ENCODE data around the gene SHISA6.

Gene SHISA6

GRCh38 chr17:11240841-11241610, at the start of gene SHISA6:
Gene SHISA6 (plus strand): TSS chr17:11241213.
- no peak for DNase-seq (ENCODE audit: low read depth in 3 of 3)

GRCh38 chr17:11195801-11196200, 45.2 kb upstream of the SHISA6 start:
- no peak for DNase-seq (ENCODE audit: low read depth in 3 of 3)

DNA sequence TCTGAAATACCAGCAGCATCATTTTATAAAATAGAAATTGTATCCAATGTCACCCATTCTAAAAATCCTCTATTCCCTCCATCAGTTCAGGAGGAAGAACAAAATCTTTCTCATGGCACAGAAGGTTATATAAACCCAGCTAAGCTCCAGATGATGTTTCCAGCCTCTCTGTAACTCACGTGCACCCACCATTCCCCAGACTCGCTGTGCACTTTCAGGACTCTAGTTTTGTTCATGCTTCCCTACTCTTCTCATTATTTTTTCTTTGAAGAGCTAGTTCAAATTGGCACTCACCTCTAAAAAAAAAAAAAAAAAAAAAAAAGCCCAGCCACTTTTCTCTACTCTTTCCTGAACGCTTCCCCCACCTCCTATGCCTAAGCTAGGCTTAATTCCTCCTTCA, 36.0 kb upstream of the SHISA6 start:
- DNase-seq (ENCODE audit: low read depth in 3 of 3), result no peak

DNA sequence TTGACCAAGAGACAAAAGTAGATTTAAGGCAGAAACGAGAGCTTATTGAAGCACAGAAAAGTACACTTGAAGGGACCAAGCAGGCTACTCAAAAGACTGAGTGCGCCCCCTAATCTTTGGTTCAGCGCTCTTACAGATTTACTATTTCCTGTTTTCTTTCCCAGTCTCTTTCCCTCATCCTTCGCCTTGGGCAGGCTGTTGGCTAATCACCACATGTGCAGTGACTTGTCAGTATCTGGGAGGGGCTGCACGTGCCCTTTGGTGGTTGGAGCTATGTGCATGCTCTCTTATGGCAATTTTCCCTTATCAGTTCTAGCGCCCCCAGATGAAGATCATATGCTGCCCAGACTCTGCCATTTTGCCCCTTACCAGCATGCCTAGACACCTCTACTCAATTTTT, 35.4 kb upstream of the SHISA6 start:
- no peak for DNase-seq (ENCODE audit: low read depth in 3 of 3)

GRCh38 chr17:11209906-11210305, 31.1 kb upstream of the SHISA6 start:
- DNase-seq (ENCODE audit: low read depth in 3 of 3), result no peak

DNA sequence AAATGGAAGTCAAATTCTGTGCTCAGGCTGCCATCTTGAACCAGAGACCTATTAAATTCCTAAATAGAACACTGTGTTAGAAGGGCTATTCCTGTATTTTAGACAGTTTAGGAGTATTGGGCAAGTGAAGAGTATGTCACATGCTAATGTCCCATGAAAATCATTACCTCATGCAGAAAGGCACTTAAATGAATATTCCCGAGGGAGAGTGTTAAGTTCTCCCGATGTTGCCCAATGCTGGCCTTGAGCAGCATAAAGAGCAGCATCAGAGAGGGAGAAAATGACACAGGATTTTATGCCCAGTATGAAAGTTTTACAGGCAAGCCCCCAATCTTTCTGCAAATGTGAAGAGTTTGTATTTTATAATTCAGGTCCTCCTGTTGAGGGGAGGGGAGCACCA, 28.2 kb upstream of the SHISA6 start:
- no peak for DNase-seq (ENCODE audit: low read depth in 3 of 3)

- DNase-seq (ENCODE audit: low read depth in 3 of 3), result no peak
These were observed 24.0 kb upstream of the SHISA6 start for GRCh38 chr17:11216976-11217375.

- DNase-seq (ENCODE audit: low read depth in 3 of 3), result no peak
These were observed 19.8 kb upstream of the SHISA6 start for GRCh38 chr17:11221196-11221595.

DNA sequence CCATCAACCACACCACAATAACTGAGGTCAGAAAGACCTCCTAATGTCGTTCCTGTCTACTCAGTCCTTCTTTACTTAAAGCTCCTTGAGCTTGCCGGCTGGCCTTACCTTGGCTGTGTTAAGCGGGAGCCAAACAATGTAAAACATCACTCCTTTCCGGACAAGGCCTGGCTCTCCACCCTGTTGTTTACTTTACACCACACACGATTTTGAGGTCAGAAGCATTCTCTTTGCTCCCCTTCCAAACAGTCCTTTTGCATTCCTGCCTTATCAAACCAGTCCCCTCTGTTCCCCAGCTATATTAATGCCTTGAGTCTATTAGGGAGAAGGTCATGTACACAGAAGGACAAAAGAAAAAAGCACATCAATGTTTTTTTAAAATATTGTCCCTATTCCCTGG, 19.3 kb upstream of the SHISA6 start:
- DNase-seq (ENCODE audit: low read depth in 3 of 3), result no peak

DNA sequence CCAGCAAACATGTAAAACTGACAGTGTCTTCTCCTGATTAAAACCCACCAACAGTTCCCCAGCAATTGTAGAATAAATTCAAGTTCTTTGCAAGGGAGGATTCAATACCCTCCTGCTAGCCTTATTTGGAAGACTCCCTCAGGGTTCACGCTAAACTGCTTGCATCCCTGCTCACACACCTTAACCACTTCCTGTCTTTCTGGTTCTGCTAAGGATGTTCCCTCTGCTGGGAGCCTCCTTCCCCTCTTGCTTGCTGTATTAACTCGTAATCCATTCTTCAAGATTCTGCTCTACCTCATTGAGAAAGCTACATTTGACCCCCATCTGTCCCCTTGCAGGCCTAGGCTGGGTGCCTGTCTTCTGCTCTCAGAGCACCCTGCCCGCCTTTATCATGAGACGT, 2.3 kb upstream of the SHISA6 start:
- no peak for DNase-seq (ENCODE audit: low read depth in 3 of 3)

- no peak for DNase-seq (ENCODE audit: low read depth in 3 of 3)
These were observed 1.5 kb upstream of the SHISA6 start for GRCh38 chr17:11239379-11239970.

DNA sequence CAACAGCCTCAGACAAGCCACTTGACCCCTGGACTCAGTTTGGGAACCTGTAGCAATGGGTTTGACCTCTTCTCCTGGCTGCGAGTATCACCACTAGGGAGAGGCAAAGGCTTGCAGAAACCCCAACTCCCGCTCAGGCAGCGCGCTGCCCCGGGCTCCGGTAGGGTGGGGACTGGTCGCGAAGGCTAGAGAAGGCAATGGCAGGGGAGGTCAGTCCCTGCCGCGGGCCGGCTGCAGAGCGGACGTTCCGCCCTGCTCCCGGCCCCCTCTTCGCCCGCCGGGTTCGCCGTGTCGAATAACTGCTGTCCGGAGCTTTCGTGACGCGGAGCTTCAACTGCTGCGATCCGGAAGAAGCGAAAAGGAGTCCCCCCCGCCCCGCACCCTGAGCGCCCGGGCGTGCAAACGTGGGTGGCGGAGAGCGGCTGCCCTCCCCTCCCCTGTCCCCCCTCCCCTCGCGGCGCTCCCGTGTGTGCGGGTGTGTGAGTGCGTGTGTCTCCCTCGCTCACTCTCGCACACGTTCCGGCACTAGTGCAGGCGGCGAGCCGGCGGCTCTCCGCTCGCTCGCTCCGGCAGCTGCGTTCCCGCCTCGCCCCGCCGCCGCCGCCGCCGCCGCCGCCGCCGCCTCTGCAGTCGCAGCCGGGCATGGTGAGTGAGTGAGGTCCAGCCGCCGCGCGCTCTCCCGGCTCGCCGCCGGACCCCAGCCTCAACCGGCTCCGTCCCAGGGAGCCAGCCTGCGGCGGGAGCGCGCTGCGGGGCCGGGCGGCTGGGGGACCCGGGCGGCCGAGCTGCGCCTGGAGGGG, 772 bp upstream of the SHISA6 start:
- DNase-seq (ENCODE audit: low read depth in 3 of 3), result no peak

GRCh38 chr17:11241611-11242226, 706 bp downstream of the SHISA6 start:
- no peak for DNase-seq (ENCODE audit: low read depth in 3 of 3)

DNA sequence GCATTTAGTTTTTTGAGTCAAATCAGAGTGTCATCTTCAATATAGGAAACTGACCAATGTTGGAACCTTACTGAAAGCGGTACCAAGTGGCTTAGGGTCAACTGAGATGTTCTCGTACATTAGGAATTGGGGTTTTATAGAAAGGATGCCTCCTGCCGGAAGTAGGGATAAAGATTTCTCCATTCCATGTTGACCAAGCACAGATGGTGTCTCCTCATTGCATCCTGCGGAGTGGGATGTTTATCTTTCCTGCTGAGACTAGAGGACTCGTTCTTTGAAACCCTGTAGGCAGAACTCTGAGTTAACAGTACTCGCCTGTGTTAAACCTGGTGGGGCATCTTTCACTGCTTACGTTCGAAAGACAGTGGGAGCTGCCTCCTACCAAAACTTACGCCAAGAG, 1.4 kb downstream of the SHISA6 start:
- no peak for DNase-seq (ENCODE audit: low read depth in 3 of 3)

DNA sequence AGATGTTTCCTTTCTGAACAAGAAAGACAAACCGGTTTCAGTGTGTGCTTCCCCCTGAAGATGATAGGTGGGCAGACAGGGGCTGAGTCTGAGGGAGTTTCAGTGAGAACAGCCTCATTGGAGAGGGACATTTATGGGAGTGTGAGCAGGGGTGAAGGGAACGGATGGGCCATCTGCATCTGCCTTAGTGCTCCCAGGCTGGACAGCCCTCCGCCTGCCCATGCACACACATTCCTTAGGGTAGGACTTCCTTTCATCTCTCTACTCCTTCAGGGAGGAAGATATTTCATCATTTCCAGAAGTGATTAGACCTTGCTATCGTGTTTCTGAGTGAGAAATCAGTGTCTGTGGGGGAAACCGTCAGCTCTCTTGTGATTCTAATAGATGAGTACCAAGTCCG, 3.8 kb downstream of the SHISA6 start:
- no peak for DNase-seq (ENCODE audit: low read depth in 3 of 3)

- no peak for DNase-seq (ENCODE audit: low read depth in 3 of 3)
These were observed 4.2 kb downstream of the SHISA6 start for GRCh38 chr17:11245187-11245586.

DNA sequence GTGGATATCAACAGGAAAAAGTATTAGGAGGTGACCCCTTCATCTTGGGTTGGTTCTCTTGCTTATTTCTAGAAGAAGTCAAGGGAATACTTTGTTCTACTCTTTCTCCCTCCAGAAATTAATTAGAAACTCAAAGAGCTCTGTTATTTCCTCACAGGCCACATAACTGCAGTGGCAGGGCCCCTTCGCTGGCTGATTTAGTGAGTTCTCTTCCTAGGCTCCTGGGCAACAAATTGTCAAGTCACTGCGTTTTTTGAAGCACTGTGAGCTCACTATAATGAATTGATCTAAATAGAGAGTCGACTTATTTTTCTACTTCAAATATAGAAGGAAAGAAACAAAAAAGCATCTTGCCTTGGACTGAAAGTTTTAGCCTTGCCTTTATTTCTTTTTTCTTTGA, 4.8 kb downstream of the SHISA6 start:
- DNase-seq (ENCODE audit: low read depth in 3 of 3), result no peak

- no peak for DNase-seq (ENCODE audit: low read depth in 3 of 3)
These were observed 9.1 kb downstream of the SHISA6 start for GRCh38 chr17:11250161-11250560.

DNA sequence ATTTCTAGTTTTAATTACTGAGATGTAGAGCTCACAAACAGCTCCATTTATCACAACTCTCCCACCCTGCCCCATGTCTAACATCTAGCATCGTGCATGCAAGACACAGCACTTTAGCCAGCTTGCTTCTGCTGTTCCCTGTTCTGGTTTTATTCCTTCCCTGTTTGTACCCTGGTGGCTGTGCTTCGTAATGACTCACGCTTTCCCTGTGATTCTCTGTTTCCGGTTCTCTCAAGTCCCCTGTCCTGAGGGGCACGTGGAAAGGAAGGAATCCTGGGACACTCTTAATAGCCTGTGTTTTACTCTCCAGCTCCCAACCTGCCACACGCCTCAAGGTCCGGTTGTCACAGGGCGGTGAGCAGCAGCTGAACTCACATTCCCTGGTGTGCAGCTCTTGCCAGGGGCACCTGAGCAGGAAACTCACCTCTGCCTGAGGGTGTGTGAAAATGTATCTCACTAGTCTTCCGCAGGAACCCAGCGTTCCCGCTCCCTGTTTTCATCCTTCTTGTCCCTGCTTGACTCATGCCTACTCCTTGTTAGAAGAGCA, 10.6 kb downstream of the SHISA6 start:
- DNase-seq (ENCODE audit: low read depth in 3 of 3), result no peak

DNA sequence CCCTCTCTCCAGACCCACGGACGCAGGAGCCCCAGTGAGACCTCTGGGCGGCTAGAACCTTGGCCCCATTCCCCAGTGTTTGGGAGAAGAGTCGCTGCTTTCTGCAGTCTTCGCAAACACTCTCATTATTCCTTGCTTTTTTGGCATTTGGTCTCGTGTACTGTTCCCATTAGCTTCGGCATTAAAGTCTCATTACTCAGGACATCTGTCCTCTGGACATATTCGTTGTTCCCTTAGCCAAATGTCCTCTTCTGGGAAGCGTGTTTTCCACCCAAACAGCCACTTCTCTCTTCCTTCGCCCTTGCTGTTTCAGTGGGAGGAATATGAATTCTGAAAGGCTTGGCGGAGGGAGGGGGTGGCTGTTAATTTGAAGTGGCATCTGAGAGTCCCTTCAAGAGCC, 11.1 kb downstream of the SHISA6 start:
- DNase-seq (ENCODE audit: low read depth in 3 of 3), result no peak

DNA sequence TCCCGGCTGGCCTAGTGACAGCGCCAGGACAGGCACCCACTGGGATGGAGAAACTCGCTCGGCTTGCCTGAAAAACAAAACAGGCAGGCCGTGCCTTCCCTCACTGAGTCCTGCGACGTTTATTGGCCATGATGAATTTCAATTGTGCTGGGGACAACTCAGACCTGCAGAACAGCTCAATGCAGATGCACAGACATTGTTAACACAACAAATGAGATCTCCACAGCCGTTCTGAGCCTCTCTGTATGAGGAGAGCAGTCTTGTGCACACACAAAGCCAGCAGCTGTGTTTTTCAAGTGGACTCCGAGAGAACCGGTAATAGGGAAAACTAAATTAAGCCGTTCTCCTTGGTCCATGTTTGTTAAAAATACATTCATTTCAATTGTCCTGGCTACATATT, 15.9 kb downstream of the SHISA6 start:
- no peak for DNase-seq (ENCODE audit: low read depth in 3 of 3)

DNA sequence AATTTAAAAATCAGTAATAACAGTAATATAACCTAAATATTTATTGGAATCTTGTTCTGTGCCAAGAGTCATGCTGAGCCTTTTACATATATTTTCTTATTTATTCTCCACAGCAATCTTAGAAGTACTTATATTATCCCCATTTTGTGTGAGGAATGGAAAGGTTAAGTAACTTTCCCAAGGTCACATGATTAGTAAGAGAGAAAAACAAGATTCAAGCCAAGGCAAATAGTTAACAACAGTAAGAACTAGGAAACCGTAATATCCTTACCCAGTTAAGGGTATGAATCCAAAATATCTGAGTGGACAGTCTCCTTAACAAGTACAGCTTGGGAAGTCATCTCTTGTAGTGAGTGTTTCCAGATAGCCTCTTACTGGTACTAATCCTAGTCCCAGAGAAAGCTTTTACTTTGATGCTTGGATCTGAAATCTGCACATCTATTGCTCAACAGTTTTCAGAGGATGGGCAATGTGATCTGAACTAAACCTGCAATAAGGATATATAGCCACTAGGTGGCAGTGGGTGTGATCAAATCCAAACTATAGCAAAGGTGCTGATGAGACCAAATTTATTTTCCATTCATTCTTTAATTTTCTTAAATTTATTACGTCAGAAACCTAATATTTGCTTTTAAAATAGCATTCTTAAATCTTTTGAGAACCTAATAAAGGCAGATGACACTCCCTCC, 23.3 kb downstream of the SHISA6 start:
- no peak for DNase-seq (ENCODE audit: low read depth in 3 of 3)

All from stimulated activated CD4-positive, alpha-beta T cell treated with anti-CD3 and anti-CD28 coated beads, TNF-alpha, amount 100 ng/mL, for 24 hours (primary cell).